Fibroblast of the aortic adventitia (primary cell): Measurements from ENCODE around the gene DHRS11. TPM values are rescaled to one million over a fixed set of nuclear protein-coding genes. Genes with fewer than 3 reads are reported as not detected.
A peak's percentile ranks its signal among the peaks of the same experiment; 100 is the strongest.

Source experiments
- DNase-seq: peaks from one replicate; pipeline ENCODE4 v3.0.0-alpha.2; 2010; ENCODE audit warnings: low read depth
- H3K4me3 ChIP-seq: 2 replicates; pipeline ENCODE4 v1.5.1; 2011; ENCODE audit warnings: low read depth, mild to moderate bottlenecking, control low read depth, low read length, moderate library complexity
- total RNA-seq: library from RNA; depleted of rRNA; stranded (reverse); fragments of >200 nt; gene quantifications from 2 replicates; pipeline ENCODE4 v1.2.3, GENCODE V29; 2012; ENCODE audit warnings: low replicate concordance
- TF ChIP-seq, protein P1 (sequence below): IDR thresholded peaks from 2 replicates; pipeline ENCODE4 v1.5.1; 2011; ENCODE audit warnings: mild to moderate bottlenecking, low read length, control low read depth, inconsistent platforms; ENCODE audit not compliant: insufficient read depth

The DHRS11 gene
- total RNA-seq, 1 donor: 4.1 TPM

DNA sequence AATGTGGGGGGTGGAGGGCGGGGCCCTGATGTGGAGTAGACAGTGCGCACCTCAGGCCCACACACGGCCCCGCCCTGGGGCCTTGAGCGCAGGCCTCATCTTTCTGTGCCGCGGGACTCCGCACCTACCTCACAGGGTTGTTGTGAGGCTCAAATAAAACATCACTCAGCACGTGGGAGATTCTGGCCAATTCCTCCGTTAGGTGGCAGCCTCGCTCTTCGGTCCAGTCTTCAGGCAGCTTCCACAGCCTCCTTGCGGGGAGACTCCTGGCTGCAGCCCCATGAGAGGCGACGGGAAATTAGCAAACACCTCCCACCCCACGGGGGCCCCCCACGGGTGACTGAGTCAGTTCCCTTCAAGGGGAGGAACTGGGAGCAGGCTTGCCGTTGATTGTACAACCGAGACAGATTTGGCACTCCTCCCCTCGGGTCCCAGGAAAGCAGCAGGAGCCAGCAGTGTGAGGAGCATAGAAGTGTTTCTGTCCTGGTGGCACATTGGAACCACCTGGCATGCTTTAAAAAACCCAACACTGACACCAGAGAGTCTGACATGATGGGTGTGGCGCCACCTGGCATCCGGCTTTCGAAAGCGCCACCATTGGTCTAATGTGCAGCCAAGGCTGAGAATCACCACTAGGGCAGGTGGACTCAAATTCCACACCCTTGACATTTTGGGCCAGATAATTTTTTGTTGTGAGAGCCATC, 17.3 kb downstream of the DHRS11 start:
- peak; percentile 73 for DNase-seq
- TF ChIP-seq, protein P1, sequence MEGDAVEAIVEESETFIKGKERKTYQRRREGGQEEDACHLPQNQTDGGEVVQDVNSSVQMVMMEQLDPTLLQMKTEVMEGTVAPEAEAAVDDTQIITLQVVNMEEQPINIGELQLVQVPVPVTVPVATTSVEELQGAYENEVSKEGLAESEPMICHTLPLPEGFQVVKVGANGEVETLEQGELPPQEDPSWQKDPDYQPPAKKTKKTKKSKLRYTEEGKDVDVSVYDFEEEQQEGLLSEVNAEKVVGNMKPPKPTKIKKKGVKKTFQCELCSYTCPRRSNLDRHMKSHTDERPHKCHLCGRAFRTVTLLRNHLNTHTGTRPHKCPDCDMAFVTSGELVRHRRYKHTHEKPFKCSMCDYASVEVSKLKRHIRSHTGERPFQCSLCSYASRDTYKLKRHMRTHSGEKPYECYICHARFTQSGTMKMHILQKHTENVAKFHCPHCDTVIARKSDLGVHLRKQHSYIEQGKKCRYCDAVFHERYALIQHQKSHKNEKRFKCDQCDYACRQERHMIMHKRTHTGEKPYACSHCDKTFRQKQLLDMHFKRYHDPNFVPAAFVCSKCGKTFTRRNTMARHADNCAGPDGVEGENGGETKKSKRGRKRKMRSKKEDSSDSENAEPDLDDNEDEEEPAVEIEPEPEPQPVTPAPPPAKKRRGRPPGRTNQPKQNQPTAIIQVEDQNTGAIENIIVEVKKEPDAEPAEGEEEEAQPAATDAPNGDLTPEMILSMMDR: peak; percentile 64
- no peak overlapping the region for H3K4me3 ChIP-seq

DNA sequence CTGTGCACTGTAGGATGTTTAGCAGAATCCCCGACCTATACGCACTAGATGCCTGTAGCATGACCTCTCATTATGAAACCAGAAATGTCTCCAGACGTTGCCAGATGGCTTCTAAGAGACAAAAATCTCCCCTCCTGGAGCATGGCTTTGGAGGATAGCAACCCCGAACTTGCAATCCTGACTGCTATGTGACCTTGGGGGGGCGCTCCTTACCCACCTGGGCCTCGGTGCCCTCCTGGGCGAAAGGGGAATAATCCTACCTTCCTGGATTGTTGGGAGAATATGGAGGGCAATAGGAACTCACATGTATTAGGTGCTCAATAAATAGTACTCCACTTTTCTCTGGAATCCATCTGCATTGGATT, 17.8 kb downstream of the DHRS11 start:
- no peak for DNase-seq
- H3K4me3 ChIP-seq: no peak overlapping the region
- TF ChIP-seq, protein P1: no peak

GRCh38 chr17:36610474-36610873, 18.8 kb downstream of the DHRS11 start:
- DNase-seq: no peak
- no peak overlapping the region for H3K4me3 ChIP-seq
- TF ChIP-seq, protein P1: no peak

DNA sequence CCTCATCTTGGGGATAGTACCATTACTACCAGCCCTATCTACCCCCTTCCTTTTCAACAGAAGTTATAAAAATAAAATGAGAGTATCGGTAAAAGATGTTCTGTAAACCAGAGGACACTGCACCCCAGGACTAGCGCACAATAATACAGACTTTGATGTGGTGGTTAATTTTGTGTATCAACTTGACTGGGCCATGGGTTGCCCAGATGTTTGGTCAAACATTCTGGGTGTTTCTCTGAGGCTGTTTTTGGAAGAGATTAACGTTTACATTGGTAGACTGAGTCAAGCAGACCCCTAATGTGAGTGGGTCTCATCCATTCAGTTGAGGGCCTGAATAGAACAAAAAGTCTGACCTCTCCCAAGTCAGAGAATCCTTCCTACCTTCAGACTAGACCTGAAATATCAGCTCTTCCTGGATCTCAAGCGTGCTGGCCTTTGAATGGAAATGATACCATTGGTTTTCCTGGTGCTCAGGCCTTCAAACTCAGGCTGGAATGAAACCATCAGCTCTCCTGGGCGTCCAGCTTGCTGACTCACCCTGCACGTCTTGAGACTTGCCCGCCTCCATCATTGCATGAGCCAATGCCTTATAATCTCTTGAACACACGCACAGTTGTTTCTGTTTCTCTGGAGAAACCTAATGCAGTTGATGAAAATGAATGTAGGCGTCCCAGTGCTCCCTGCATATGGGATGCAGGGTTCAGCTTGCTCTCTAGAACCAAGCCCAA, 19.8 kb downstream of the DHRS11 start:
- H3K4me3 ChIP-seq: no peak overlapping the region
- TF ChIP-seq, protein P1: no peak
- DNase-seq: peak; percentile 86

- no peak for DNase-seq
- TF ChIP-seq, protein P1: no peak
These were observed 20.6 kb downstream of the DHRS11 start for GRCh38 chr17:36612323-36612722.

GRCh38 chr17:36613155-36613554, 21.5 kb downstream of the DHRS11 start:
- H3K4me3 ChIP-seq: no peak overlapping the region
- TF ChIP-seq, protein P1: no peak
- DNase-seq: no peak

More at GRCh38 chr17:36612323-36612722, 20.6 kb downstream of the DHRS11 start:
- no peak overlapping the region for H3K4me3 ChIP-seq
